Panc1 (cell line): ENCODE data around the gene PADI1. TPM values are rescaled to one million over a fixed set of nuclear protein-coding genes. Genes with fewer than 3 reads are reported as not detected.

Source experiments
- ATAC-seq: fragments of 200-7000 bp; cut with Tn5 transposase; 2 replicates; pipeline ENCODE4 v1.9.1; 2020; ENCODE audit warnings: mild to moderate bottlenecking, moderate library complexity
- BruUV-seq: library from RNA; stranded (reverse); fragments of 400-500 nt; replicated peaks from 2 replicates; lab custom pipeline; 2021; lab: Mats Ljungman, UMichigan
- CTCF ChIA-PET: fragments of 300-600 bp; sonication (Branson Sonifier 250); formaldehyde crosslinking; loops from one replicate; lab custom pipeline; 2022; ENCODE audit warnings: antibody characterized with exemption; lab: Charles Lee
- POLR2A ChIA-PET: fragments of 300-600 bp; sonication (Branson Sonifier 250); formaldehyde crosslinking; loops from one replicate; lab custom pipeline; 2022; ENCODE audit warnings: antibody characterized with exemption; lab: Charles Lee
- DNase-seq: peaks from one replicate; pipeline ENCODE4 v3.0.0-alpha.2; 2010; ENCODE audit warnings: low read depth, low spot score
- H3K27ac ChIP-seq: 2 replicates; pipeline ENCODE4 v1.5.1; 2011; ENCODE audit warnings: mild to moderate bottlenecking, low read length, inconsistent platforms
- H3K27me3 ChIP-seq: fragments of 200-500 bp; sonication (Bioruptor generic); 2 replicates; pipeline ENCODE4 v1.6.0; 2014; ENCODE audit warnings: low read length, inconsistent platforms; ENCODE audit not compliant: control insufficient read depth, insufficient read depth
- H3K36me3 ChIP-seq: fragments of 200-500 bp; sonication (Bioruptor generic); 2 replicates; pipeline ENCODE4 v1.5.1; 2014; ENCODE audit warnings: inconsistent platforms, mild to moderate bottlenecking, low read length, moderate library complexity; ENCODE audit not compliant: control insufficient read depth, insufficient read depth
- H3K4me1 ChIP-seq: 2 replicates; pipeline ENCODE4 v1.5.1; 2011; ENCODE audit warnings: inconsistent platforms, mild to moderate bottlenecking, low read length, moderate library complexity; ENCODE audit not compliant: control insufficient read depth, insufficient read depth
- H3K4me3 ChIP-seq, 2 experiments: 2 replicates each; pipeline ENCODE4 v1.5.1; 2011 to 2012; ENCODE audit warnings: low read depth in 2 of 2, low read length in 2 of 2, mild to moderate bottlenecking in 2 of 2, inconsistent platforms in 1 of 2, moderate library complexity in 1 of 2
- H3K9me3 ChIP-seq: fragments of 200-500 bp; sonication (Bioruptor generic); 2 replicates; pipeline ENCODE4 v1.5.1; 2014; ENCODE audit warnings: low read depth, mild to moderate bottlenecking, inconsistent platforms, low read length, moderate library complexity; ENCODE audit not compliant: control insufficient read depth, insufficient read depth
- POLR2AphosphoS5 ChIP-seq: IDR thresholded peaks from 2 replicates; pipeline ENCODE4 v1.6.1; 2012; ENCODE audit warnings: mild to moderate bottlenecking, low read depth, low read length, moderate library complexity
- REST ChIP-seq, 2 experiments: IDR thresholded peaks; 2 replicates each; pipeline ENCODE4 v1.6.1; 2011 to 2012; ENCODE audit warnings: low read depth in 2 of 2, control low read depth in 1 of 2, low read length in 1 of 2, mild to moderate bottlenecking in 1 of 2, moderate library complexity in 1 of 2; ENCODE audit not compliant: insufficient read depth in 1 of 2
- SIN3A ChIP-seq: IDR thresholded peaks from 2 replicates; pipeline ENCODE4 v1.6.1; 2012; ENCODE audit warnings: low read depth, mild to moderate bottlenecking, low read length, moderate library complexity, borderline replicate concordance; ENCODE audit not compliant: insufficient read depth
- TCF7L2 ChIP-seq: IDR thresholded peaks from 2 replicates; pipeline ENCODE4 v1.6.1; 2011; ENCODE audit warnings: mild to moderate bottlenecking, low read depth, low read length, inconsistent platforms
- in situ Hi-C: cut with HindIII; loops from 2 replicates; pipeline ENCODE4 v1.10.0; 2016; ENCODE audit warnings: low sequenced_read_pairs, low pct_unique_long_range_greater_than_20kb
- intact Hi-C: fragments of 100-400 bp; cut with micrococcal nuclease; formaldehyde crosslinking; loops from one replicate; pipeline ENCODE4 v1.10.0; 2022; ENCODE audit not compliant: unreplicated experiment
- total RNA-seq: library from RNA; stranded (reverse); gene quantifications from one replicate; pipeline ENCODE4 v1.2.1, GENCODE V29; 2021; ENCODE audit not compliant: unreplicated experiment
- TF ChIP-seq, protein P1 (sequence below): fragments of 450-650 bp; IDR thresholded peaks from 2 replicates; pipeline ENCODE4 v1.5.1; 2017; ENCODE audit warnings: mild to moderate bottlenecking

PADI1 gene
- total RNA-seq, 1 experiment from 2014 or later, result 2.3 TPM

GRCh38 chr1:17245816-17246325, 40.9 kb downstream of the PADI1 start:
- in situ Hi-C loops (no loop called here), intact Hi-C loops (no loop called here)
- no peaks in the 10 kb centered on the region for H3K36me3 ChIP-seq

GRCh38 chr1:17246971-17247370, 42.0 kb downstream of the PADI1 start:
- BruUV-seq, result no TSS peak
- no peak overlapping the region for H3K4me3 ChIP-seq
- no peak for ATAC-seq
- H3K36me3 ChIP-seq, result no peaks in the 10 kb centered on the region
- peaks cover 34% of the 10 kb centered on the region for H3K4me1 ChIP-seq
- no peaks in the 10 kb centered on the region for H3K9me3 ChIP-seq
- no peak for TF ChIP-seq POLR2AphosphoS5
- ChIA-PET POLR2A (no interaction called here), CTCF (interaction anchor here (0.9 kb wide), 1 partner anchor 10 kb away, joined by 3 read pairs; no protein-coding TSS in a partner anchor)
- intact Hi-C loops, result no loop called here
- H3K27ac ChIP-seq, result peak overlapping the region; percentile 58; the same call in 1 of the 2 replicates
- H3K27me3 ChIP-seq, result no peaks in the 10 kb centered on the region
- in situ Hi-C loops, result no loop called here
- DNase-seq, result no peak

More at GRCh38 chr1:17245816-17246325, 40.9 kb downstream of the PADI1 start:
- Histone ChIP-seq H3K27ac (peak overlapping the region; percentile 72), H3K4me1 (peaks cover 23% of the 10 kb centered on the region), H3K4me3 (no peak overlapping the region), H3K27me3 (no peaks in the 10 kb centered on the region), H3K9me3 (no peaks in the 10 kb centered on the region)
- no TSS peak for BruUV-seq
- TF ChIP-seq SIN3A (no peak), TCF7L2 (no peak), REST (IDR thresholded peaks at IDR 0.05; ENCODE audit: insufficient read depth in 1 of 2, low read depth in 2 of 2, low read length in 1 of 2) (no peak), POLR2AphosphoS5 (no peak)
- TF ChIP-seq, protein P1, sequence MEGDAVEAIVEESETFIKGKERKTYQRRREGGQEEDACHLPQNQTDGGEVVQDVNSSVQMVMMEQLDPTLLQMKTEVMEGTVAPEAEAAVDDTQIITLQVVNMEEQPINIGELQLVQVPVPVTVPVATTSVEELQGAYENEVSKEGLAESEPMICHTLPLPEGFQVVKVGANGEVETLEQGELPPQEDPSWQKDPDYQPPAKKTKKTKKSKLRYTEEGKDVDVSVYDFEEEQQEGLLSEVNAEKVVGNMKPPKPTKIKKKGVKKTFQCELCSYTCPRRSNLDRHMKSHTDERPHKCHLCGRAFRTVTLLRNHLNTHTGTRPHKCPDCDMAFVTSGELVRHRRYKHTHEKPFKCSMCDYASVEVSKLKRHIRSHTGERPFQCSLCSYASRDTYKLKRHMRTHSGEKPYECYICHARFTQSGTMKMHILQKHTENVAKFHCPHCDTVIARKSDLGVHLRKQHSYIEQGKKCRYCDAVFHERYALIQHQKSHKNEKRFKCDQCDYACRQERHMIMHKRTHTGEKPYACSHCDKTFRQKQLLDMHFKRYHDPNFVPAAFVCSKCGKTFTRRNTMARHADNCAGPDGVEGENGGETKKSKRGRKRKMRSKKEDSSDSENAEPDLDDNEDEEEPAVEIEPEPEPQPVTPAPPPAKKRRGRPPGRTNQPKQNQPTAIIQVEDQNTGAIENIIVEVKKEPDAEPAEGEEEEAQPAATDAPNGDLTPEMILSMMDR, result no peak
- ATAC-seq (no peak; the same call in 1 of the 2 replicates), DNase-seq (no peak)
- POLR2A ChIA-PET, result no interaction called here
- CTCF ChIA-PET, result no interaction called here

DNA sequence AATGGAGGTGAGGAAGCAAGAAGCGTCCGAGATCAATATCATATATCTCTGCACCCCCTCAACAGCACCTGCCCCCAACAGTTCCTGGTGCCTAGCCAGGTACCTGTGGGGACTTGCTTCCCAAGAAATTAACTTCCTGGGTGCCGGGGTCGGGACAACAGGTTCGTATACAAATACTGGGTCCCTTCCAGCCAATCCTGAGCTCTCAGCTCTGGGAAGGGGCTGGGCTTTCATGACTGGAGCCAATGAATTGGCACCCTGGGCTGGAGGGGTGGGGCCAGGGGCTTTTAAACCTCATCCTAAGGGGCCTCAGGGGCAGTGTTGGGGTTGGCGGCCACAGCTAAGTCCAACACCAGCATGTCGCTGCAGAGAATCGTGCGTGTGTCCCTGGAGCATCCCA, 43.9 kb downstream of the PADI1 start, which contains the start of gene PADI3:
PADI3 (plus strand) TSS at position 318 of the 400 bp plus-strand sequence; CDS start at position 358, 40 bp downstream.
- CTCF ChIA-PET, result no interaction called here
- Histone ChIP-seq H3K9me3 (no peaks in the 10 kb centered on the region), H3K27me3 (no peaks in the 10 kb centered on the region), H3K4me1 (peaks cover 35% of the 10 kb centered on the region), H3K36me3 (no peaks in the 10 kb centered on the region), H3K4me3 (no peak within 1 kb of the TSS), H3K27ac (peak within 1 kb of the TSS; percentile 32)
- in situ Hi-C loops (no loop called here), intact Hi-C loops (no loop called here)
- no TSS peak for BruUV-seq
- TF ChIP-seq TCF7L2, result no peak
- no peak for TF ChIP-seq POLR2AphosphoS5
- TF ChIP-seq, protein P1, result no peak
- TF ChIP-seq REST (IDR thresholded peaks at IDR 0.05; ENCODE audit: insufficient read depth in 1 of 2, low read depth in 2 of 2, low read length in 1 of 2), result no peak
- TF ChIP-seq SIN3A, result no peak
- DNase-seq (no peak), ATAC-seq (no peak)
- POLR2A ChIA-PET, result interaction anchor here (0.7 kb wide), 1 partner anchor 17 kb away, joined by 4 read pairs; no protein-coding TSS in a partner anchor
